A549 (cell line): ENCODE data around the gene PTPRA. TPM values are rescaled to one million over a fixed set of nuclear protein-coding genes. Genes with fewer than 3 reads are reported as not detected.

Experiments
- CBX2 ChIP-seq: fragments of 200-600 bp; sonication (generic); IDR thresholded peaks from 2 replicates; pipeline ENCODE4 v1.6.1; 2016; ENCODE audit warnings: low read depth, mild to moderate bottlenecking, borderline replicate concordance
- CBX8 ChIP-seq: fragments of 200-600 bp; sonication (generic); IDR thresholded peaks from 2 replicates; pipeline ENCODE4 v1.6.1; 2016
- CEBPB ChIP-seq, 2 experiments: fragments of >200 bp in 1 of 2; sonication (Bioruptor Twin) in 1 of 2; formaldehyde crosslinking in 1 of 2; IDR thresholded peaks; 2 replicates each; pipeline ENCODE4 v1.6.1; 2012 to 2016
- CHD2 ChIP-seq: fragments of 150-350 bp; IDR thresholded peaks from 2 replicates; pipeline ENCODE4 v1.6.1; 2014; ENCODE audit warnings: low read length; ENCODE audit not compliant: partially characterized antibody
- EHMT2 ChIP-seq: fragments of 200-600 bp; sonication (generic); IDR thresholded peaks from 2 replicates; pipeline ENCODE4 v1.6.1; 2016; ENCODE audit warnings: antibody characterized with exemption, low read depth, mild to moderate bottlenecking, moderate library complexity
- EP300 ChIP-seq, 2 experiments: fragments of >200 bp; sonication (Bioruptor Twin); formaldehyde crosslinking; IDR thresholded peaks; 2 replicates in 1 of 2; 3 replicates in 1 of 2; pipeline ENCODE4 v1.6.1; 2016 to 2017
- ESRRA ChIP-seq: fragments of 150-350 bp; IDR thresholded peaks from 2 replicates; pipeline ENCODE4 v1.6.1; 2014; ENCODE audit warnings: mild to moderate bottlenecking, low read length, borderline replicate concordance
- GATA3 ChIP-seq: IDR thresholded peaks from 2 replicates; pipeline ENCODE4 v1.6.1; 2012; ENCODE audit warnings: borderline replicate concordance
- HDAC2 ChIP-seq: fragments of 200-600 bp; sonication (generic); IDR thresholded peaks from 2 replicates; pipeline ENCODE4 v1.6.1; 2016
- HOXA7 ChIP-seq: fragments of 250-450 bp; sonication (Bioruptor Pico); IDR thresholded peaks from 2 replicates; pipeline ENCODE4 v1.5.0; 2020; ENCODE audit warnings: mild to moderate bottlenecking, moderate library complexity
- HOXB13 ChIP-seq: fragments of 250-450 bp; sonication (Bioruptor Pico); IDR thresholded peaks from 2 replicates; pipeline ENCODE4 v1.5.0; 2020; ENCODE audit warnings: low read depth, mild to moderate bottlenecking, moderate library complexity
- JUN ChIP-seq, 2 experiments: fragments of >200 bp; sonication (Bioruptor Twin); formaldehyde crosslinking; IDR thresholded peaks; 2 replicates in 1 of 2; 3 replicates in 1 of 2; pipeline ENCODE4 v1.6.1; 2016 to 2017
- KDM1A ChIP-seq: fragments of 200-600 bp; sonication (generic); IDR thresholded peaks from 2 replicates; pipeline ENCODE4 v1.6.1; 2016; ENCODE audit warnings: low read depth, mild to moderate bottlenecking
- MAFK ChIP-seq: fragments of 450-650 bp; IDR thresholded peaks from 2 replicates; pipeline ENCODE4 v1.6.1; 2014; ENCODE audit not compliant: partially characterized antibody
- MAZ ChIP-seq: fragments of 150-350 bp; IDR thresholded peaks from 2 replicates; pipeline ENCODE4 v1.6.1; 2014; ENCODE audit warnings: antibody characterized with exemption, low read depth, low read length, borderline replicate concordance
- PHF8 ChIP-seq: fragments of 200-600 bp; sonication (generic); IDR thresholded peaks from 2 replicates; pipeline ENCODE4 v1.6.1; 2016; ENCODE audit warnings: low read depth, mild to moderate bottlenecking, antibody characterized with exemption, moderate library complexity, borderline replicate concordance
- POLR2A ChIP-seq: IDR thresholded peaks from 2 replicates; pipeline ENCODE4 v1.6.1; 2012; ENCODE audit warnings: mild to moderate bottlenecking, low read length
- POLR2AphosphoS2 ChIP-seq: conservative IDR thresholded peaks from 2 replicates; pipeline ENCODE4 v1.6.1; 2012; ENCODE audit warnings: low read length, improper control_type of control experiment, inconsistent platforms
- RAD21 ChIP-seq, 2 experiments: fragments of >200 bp in 1 of 2; sonication (Bioruptor Twin) in 1 of 2; formaldehyde crosslinking in 1 of 2; IDR thresholded peaks in 1 of 2; conservative IDR thresholded peaks in 1 of 2; 2 replicates in 1 of 2; 3 replicates in 1 of 2; pipeline ENCODE4 v1.6.1; 2012 to 2018; ENCODE audit warnings: inconsistent platforms in 1 of 2
- RARB ChIP-seq: fragments of 250-450 bp; sonication (Bioruptor Pico); IDR thresholded peaks from 2 replicates; pipeline ENCODE4 v1.8.0; 2021; ENCODE audit warnings: mild to moderate bottlenecking, moderate library complexity
- SMC3 ChIP-seq: fragments of >200 bp; sonication (Bioruptor Twin); formaldehyde crosslinking; IDR thresholded peaks from 3 replicates; pipeline ENCODE4 v1.6.1; 2018; ENCODE audit warnings: inconsistent platforms
- SREBF2 ChIP-seq: fragments of 450-650 bp; IDR thresholded peaks from 2 replicates; pipeline ENCODE4 v1.6.1; 2014; ENCODE audit warnings: mild to moderate bottlenecking, moderate library complexity
- TFCP2L1 ChIP-seq: fragments of 250-450 bp; sonication (Bioruptor Pico); IDR thresholded peaks from 2 replicates; pipeline ENCODE4 v1.5.0; 2021; ENCODE audit warnings: mild to moderate bottlenecking
- TP53 ChIP-seq: fragments of 250-450 bp; sonication (Bioruptor Pico); IDR thresholded peaks from 2 replicates; pipeline ENCODE4 v1.5.0; 2021; ENCODE audit warnings: mild to moderate bottlenecking, moderate library complexity
- ZC3H11A ChIP-seq: fragments of 450-650 bp; IDR thresholded peaks from 2 replicates; pipeline ENCODE4 v1.6.1; 2014; ENCODE audit warnings: antibody characterized with exemption, mild to moderate bottlenecking
- ZSCAN20 ChIP-seq: fragments of 250-450 bp; sonication (Bioruptor Pico); IDR thresholded peaks from 2 replicates; pipeline ENCODE4 v1.8.0; 2022; ENCODE audit warnings: mild to moderate bottlenecking, moderate library complexity
- polyA plus RNA-seq, 4 experiments: library from polyadenylated mRNA; depleted of rRNA in 3 of 4; stranded (reverse); fragments of >200 nt; fragmentation: RNase III in 1 of 4; extraction: RNeasy Plus Mini Kit Qiagen cat#74134 plus additional on column Dnase treatment in 1 of 4; gene quantifications; 2 replicates in 3 of 4; 3 replicates in 1 of 4; pipeline ENCODE4 v1.2.3, GENCODE V29; 2011 to 2017
- TF ChIP-seq, protein P1 (sequence below): fragments of 200-600 bp; sonication (generic); IDR thresholded peaks from 2 replicates; pipeline ENCODE4 v1.6.1; 2016; ENCODE audit warnings: antibody characterized with exemption, mild to moderate bottlenecking, moderate library complexity
- TF ChIP-seq, protein P2 (sequence below): fragments of 150-350 bp; IDR thresholded peaks from 2 replicates; pipeline ENCODE4 v1.6.1; 2014; ENCODE audit warnings: low read depth, mild to moderate bottlenecking, low read length
- TF ChIP-seq, protein P3 (sequence below): fragments of 250-450 bp; sonication (Bioruptor Pico); IDR thresholded peaks from 2 replicates; pipeline ENCODE4 v1.5.0; 2020; ENCODE audit warnings: low read depth, mild to moderate bottlenecking, moderate library complexity
- TF ChIP-seq, protein P4 (sequence below): fragments of 250-450 bp; sonication (Bioruptor Pico); IDR thresholded peaks from 2 replicates; pipeline ENCODE4 v1.5.0; 2021; ENCODE audit warnings: mild to moderate bottlenecking, moderate library complexity, borderline replicate concordance
- TF ChIP-seq, protein P5 (sequence below): IDR thresholded peaks from 2 replicates; pipeline ENCODE4 v1.6.1; 2012
- TF ChIP-seq, protein P6 (sequence below): fragments of >200 bp; sonication (Bioruptor Twin); formaldehyde crosslinking; IDR thresholded peaks from 2 replicates; pipeline ENCODE4 v1.6.1; 2016
- TF ChIP-seq, protein P7 (sequence below): IDR thresholded peaks from 2 replicates; pipeline ENCODE4 v1.6.1; 2012; ENCODE audit warnings: low read depth, borderline replicate concordance

Gene PTPRA
- polyA plus RNA-seq, 2 of the 4 experiments (the other 2 are of a cell fraction), result 29.2 to 83.2 TPM

DNA sequence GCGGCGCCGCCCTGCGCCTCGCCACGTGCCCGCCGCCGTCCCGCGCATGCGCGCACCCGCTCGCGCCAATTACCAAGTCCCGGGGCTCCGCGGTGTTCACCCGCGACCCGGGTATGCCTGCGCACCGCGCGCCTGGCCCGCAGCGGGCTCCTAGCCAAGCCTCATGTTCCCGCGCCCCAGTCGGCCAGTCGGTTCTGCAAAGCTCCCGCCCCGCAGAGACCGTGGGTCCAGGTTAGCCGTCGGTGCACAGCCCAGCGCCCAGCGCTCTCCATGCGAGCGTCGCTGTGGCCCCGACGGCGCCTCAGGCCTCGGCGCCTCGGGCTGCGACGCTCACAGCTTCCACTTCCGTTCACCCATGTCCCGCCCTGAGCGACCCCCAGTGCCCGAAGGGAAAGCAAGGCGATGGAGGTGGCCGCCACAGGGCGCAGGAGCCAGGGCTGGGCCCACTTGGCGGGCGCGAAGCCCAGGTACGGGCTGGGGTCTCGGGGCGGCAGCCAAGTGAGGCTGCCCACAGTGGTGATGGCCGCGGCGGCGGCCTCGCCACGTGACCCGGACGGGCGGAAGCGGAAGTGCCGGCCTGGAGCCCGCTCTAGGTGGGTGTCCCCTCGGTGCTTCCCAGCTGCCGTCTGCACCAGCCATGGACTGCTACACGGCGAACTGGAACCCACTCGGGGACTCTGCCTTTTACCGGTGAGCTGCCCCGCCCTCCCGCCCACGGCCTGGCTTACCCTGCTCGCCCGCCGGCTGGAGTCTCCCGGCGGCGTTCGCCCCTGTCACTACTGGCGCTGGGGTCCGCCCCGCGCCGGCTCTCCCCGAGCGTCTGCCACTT, 32.9 kb upstream of the PTPRA start, which contains the start of the genes PCED1A and VPS16 (continued):
- TF ChIP-seq, protein P1, sequence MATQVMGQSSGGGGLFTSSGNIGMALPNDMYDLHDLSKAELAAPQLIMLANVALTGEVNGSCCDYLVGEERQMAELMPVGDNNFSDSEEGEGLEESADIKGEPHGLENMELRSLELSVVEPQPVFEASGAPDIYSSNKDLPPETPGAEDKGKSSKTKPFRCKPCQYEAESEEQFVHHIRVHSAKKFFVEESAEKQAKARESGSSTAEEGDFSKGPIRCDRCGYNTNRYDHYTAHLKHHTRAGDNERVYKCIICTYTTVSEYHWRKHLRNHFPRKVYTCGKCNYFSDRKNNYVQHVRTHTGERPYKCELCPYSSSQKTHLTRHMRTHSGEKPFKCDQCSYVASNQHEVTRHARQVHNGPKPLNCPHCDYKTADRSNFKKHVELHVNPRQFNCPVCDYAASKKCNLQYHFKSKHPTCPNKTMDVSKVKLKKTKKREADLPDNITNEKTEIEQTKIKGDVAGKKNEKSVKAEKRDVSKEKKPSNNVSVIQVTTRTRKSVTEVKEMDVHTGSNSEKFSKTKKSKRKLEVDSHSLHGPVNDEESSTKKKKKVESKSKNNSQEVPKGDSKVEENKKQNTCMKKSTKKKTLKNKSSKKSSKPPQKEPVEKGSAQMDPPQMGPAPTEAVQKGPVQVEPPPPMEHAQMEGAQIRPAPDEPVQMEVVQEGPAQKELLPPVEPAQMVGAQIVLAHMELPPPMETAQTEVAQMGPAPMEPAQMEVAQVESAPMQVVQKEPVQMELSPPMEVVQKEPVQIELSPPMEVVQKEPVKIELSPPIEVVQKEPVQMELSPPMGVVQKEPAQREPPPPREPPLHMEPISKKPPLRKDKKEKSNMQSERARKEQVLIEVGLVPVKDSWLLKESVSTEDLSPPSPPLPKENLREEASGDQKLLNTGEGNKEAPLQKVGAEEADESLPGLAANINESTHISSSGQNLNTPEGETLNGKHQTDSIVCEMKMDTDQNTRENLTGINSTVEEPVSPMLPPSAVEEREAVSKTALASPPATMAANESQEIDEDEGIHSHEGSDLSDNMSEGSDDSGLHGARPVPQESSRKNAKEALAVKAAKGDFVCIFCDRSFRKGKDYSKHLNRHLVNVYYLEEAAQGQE, result no peak
- TF ChIP-seq TP53 (CRISPR knock-in tag) (no peak; the same call in none of the 2 replicates), MAFK (no peak), PHF8 (peak; percentile 99), POLR2A (peak; percentile 86), CEBPB (IDR thresholded peaks at IDR 0.05) (no peak), HDAC2 (peak; percentile 76; the same call in 1 of the 2 replicates), CBX2 (no peak), TFCP2L1 (CRISPR knock-in tag) (peak; percentile 84; the same call in 1 of the 2 replicates), CBX8 (no peak), EP300 (IDR thresholded peaks at IDR 0.05) (no peak), ZSCAN20 (CRISPR knock-in tag) (no peak), MAZ (no peak), HOXB13 (peak; percentile 81; the same call in 1 of the 2 replicates), JUN (IDR thresholded peaks at IDR 0.05) (peak; percentile 79 to 95; a peak in 4 of 5 replicates), ZC3H11A (no peak), SMC3 (no peak), CHD2 (no peak), ESRRA (no peak), GATA3 (no peak), RARB (no peak), KDM1A (0 out of 2 replicates have a peak, but pooled peaks have one; percentile 47), EHMT2 (no peak; the same call in 1 of the 2 replicates), HOXA7 (CRISPR knock-in tag) (no peak), RAD21 (conservative IDR thresholded peaks at IDR 0.05 in 1 of 2, IDR thresholded peaks at IDR 0.05 in 1 of 2) (0 out of 5 replicates have a peak, but pooled peaks of 1 of the 2 experiments have one; percentile 8), POLR2AphosphoS2 (no peak), SREBF2 (no peak)
- TF ChIP-seq, protein P2, sequence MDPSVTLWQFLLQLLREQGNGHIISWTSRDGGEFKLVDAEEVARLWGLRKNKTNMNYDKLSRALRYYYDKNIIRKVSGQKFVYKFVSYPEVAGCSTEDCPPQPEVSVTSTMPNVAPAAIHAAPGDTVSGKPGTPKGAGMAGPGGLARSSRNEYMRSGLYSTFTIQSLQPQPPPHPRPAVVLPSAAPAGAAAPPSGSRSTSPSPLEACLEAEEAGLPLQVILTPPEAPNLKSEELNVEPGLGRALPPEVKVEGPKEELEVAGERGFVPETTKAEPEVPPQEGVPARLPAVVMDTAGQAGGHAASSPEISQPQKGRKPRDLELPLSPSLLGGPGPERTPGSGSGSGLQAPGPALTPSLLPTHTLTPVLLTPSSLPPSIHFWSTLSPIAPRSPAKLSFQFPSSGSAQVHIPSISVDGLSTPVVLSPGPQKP, result no peak
- TF ChIP-seq, protein P3, sequence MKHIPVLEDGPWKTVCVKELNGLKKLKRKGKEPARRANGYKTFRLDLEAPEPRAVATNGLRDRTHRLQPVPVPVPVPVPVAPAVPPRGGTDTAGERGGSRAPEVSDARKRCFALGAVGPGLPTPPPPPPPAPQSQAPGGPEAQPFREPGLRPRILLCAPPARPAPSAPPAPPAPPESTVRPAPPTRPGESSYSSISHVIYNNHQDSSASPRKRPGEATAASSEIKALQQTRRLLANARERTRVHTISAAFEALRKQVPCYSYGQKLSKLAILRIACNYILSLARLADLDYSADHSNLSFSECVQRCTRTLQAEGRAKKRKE, result peak; percentile 57
- TF ChIP-seq, protein P4, sequence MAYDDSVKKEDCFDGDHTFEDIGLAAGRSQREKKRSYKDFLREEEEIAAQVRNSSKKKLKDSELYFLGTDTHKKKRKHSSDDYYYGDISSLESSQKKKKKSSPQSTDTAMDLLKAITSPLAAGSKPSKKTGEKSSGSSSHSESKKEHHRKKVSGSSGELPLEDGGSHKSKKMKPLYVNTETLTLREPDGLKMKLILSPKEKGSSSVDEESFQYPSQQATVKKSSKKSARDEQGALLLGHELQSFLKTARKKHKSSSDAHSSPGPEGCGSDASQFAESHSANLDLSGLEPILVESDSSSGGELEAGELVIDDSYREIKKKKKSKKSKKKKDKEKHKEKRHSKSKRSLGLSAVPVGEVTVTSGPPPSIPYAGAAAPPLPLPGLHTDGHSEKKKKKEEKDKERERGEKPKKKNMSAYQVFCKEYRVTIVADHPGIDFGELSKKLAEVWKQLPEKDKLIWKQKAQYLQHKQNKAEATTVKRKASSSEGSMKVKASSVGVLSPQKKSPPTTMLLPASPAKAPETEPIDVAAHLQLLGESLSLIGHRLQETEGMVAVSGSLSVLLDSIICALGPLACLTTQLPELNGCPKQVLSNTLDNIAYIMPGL, result no peak
- TF ChIP-seq, protein P5, sequence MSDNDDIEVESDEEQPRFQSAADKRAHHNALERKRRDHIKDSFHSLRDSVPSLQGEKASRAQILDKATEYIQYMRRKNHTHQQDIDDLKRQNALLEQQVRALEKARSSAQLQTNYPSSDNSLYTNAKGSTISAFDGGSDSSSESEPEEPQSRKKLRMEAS, result peak; percentile 97
- TF ChIP-seq, protein P6, sequence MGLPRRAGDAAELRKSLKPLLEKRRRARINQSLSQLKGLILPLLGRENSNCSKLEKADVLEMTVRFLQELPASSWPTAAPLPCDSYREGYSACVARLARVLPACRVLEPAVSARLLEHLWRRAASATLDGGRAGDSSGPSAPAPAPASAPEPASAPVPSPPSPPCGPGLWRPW, result no peak
- TF ChIP-seq, protein P7, sequence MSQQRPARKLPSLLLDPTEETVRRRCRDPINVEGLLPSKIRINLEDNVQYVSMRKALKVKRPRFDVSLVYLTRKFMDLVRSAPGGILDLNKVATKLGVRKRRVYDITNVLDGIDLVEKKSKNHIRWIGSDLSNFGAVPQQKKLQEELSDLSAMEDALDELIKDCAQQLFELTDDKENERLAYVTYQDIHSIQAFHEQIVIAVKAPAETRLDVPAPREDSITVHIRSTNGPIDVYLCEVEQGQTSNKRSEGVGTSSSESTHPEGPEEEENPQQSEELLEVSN, result peak; percentile 98
